GM15510 (cell line): Measurements from ENCODE around the gene IGFN1.

Experiments
- POLR2A ChIP-seq: IDR thresholded peaks from 3 replicates; pipeline ENCODE4 v1.6.1; 2011; ENCODE audit warnings: borderline replicate concordance; ENCODE audit not compliant: insufficient read length; ENCODE audit errors: extremely low read depth

Gene IGFN1

DNA sequence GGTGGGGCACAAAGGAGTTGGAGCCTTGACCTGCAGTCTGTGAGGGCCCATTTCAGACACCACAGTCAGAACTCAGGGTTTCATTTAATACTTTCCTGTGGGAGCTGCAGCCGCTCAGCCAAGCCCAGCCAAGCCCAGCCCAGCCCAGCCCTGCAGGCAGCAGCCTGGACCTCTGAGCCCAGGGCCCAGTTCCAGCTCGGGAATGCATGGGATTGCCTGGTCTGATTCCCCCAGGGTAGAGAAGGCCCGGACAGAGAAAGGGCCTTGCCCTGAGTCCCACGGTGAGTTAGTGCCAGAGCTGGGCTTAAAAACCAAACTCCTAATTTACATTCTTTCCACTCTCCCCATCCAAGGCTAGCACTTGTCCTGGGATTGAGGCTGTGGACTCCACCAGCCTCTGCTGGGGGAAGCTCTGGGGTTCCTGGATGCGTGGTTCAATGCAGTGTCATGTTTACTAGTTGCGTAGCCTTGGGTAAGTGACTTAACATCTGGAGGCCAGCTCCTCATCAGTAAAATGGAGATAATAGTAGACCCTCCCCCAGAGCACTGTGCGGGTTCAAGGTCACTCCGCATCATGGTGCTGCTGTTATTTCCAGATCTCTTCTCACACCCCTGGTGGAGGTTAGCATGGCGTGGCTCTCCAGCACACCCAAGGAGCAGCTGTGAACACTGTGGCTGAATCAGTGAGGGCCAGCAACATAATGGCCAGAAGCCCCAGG is 63.4 kb downstream of the IGFN1 start:
- no peak for TF ChIP-seq POLR2A

DNA sequence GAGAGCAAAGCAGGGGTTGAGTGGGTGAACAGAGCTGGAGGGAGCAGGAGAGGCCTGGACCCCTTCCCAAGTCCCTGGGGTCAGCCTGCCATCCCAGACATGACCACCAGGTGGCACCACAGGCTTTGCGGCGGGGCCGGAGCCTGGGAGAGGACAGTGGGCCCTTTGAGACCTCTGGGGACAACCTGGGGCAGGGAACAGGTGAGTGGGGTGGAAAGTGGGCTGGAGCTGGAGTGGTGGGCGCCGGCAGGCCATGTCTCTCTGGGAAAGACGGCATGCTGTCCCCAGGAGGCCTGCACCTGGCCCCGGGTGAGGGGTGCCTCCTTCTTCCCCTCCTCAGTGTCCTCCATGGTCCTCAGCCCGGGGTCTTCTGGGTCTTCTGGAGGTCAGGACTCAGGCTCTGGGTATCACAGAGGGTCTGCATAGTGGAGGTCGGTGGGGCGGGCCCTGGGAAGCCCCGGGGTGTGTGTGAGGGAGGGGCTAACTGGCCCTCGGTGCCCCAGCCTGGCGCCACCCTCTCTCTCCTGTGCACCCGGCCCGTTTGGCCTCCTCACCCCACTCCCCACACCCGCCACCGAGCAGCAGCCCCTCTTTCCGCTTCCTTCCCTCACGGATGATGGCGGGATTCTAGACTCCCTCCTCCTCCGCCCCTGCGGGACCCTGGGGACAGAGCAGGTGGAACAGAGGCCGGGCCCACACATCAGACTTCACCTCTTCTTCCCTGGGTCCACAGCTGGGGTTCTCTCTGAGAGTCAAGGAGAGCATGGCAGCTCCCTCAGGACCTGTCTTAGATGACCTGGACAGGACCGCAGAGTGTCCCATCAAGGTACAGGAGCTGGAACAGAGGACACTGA is 64.2 kb downstream of the IGFN1 start:
- TF ChIP-seq POLR2A = no peak

DNA sequence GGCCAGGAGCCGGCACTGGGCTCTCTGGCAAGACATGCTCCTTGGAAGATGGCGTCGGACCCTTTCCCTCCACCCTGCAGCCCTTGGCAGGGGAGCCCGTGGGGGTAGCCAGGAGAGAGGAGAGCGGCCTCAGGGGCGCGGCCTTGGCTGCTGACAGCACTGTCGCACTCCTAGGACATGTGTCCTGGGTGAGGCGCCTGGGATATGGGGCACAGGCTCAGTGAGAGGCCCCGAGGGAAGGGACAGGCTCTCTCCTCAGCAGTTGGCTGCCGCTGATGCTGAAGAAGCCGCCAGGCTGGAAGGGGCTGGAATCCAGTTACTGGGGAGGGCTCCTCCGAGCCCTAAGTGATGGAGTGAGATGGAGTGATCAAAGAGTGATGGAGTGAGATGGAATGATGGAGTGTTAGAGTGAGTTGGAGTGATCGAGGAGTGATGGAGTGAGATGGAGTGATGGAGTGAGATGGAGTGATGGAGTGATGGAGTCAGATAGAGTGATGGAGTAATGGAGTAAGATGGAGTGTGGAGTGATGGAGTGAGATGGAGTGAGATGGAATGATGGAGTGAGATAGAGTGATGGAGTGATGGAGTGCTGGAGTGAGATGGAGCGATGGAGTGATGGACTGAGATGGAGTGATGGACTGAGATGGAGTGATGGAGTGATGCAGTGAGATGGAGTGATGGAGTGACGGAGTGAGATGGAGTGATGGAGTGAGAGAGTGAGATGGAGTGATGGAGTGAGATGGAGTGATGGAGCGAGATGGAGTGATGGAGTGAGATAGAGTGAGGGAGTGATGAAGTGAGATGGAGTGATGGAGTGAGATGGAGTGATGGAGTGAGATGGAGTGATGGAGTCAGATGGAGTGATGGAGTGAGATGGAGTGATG is 65.1 kb downstream of the IGFN1 start:
- no peak for TF ChIP-seq POLR2A

DNA sequence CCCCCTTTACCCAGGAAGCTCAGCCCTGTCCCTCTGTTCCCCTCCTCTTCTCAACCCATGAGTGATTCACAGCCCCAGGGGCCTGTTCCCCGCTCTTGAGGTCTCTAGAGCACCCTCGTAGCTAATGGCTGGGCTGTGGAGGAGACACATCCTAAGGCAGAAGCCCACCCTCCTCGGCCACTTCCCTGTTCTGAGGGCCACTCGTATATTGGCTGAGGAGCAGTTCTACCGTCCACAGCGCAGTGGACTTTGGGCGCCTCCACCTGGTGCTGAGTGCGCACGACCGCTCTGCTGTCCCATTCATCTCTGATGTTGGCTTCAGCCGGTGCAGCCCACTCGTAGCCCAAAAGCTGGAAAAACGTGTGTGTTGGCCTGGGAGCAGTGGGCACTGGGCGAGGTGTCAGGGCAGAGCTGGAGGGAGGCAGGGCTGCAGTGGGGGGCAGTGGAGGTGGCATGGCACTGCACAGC is 68.2 kb downstream of the IGFN1 start:
- no peak for TF ChIP-seq POLR2A

DNA sequence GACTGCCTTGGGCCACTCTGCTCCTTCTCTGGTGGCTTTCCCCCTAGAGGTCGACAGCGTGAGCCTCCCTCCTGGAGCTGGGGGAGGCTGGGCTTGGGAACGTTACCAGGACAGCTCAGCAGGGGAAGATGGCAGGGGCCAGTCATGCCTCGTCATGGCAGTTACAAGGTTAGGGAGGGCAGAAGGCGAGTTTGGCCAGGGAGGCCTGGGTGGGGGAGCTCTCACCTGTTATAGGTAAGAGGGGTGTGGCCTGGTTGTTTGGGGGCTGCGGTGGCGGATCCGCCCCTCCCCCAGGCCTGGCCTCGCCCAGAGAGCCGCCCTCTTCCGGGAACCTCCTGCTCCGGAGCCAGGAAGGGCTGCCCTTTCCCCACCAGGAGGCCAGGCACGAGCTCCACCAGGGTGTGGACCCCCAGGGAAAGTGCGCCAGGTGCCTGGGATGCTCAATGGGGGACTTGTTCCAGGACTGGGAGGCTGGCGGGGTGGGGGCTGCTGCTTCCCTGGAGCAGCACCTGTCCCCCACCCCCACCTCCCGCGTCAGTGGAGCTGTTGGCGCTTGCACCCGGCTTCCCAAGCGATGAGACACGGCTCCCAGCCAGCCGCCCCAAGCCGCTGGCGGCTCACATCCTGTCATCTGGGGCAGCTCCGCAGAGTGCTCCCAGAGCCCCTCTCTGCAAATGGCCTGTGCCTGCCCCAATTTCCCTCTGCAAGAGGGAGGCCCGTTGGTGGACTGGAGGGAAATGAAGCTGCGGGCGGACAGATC is 69.0 kb downstream of the IGFN1 start:
- TF ChIP-seq POLR2A = no peak

DNA sequence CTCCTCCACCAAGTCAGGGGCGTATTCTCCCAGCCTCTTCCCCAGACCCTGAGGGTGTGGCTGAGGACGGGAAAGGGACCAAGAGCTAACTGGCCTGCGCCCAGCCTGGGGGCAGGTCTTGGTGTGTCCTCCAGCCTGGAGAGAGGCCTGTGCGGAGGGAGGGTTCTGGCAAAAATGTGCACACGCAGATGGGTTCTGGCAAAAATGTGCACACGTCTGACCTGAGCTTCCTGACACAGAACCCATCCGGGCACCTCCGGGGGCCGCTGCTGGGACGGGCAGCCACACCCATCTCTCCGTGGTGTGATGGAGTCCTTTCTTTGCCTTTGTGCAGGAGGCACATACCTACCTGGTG is 69.6 kb downstream of the IGFN1 start:
- no peak for TF ChIP-seq POLR2A

DNA sequence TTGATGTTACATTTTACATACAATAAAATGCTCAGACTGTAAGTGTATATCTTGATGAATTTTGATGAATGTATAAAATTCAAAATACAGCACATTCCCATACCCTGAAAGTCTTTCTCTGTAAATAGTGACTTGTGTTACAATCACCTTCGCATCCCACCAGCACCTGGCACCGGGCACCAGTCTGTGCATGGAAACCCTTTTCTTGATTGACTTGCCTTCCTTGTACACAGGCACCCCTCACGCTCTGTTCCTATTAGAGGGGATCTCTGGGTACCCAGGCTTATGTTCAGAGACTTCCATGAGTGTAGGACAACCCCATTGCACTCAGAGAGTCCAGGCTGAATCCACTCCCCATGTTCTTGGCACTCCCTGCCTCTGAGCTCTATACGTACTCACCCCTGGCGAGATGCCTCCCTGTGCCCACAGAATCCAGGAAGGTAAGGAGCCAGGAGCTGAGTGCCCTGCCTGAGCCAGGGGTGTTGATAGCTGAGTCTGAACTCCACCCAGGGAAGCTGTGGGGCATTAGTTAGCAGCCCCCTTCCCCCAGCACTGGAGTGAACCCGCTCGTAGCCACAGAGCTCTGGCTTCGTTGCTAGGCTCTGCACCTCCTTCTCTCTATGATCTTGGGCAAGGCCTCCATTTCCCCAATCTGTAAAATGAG is 70.2 kb downstream of the IGFN1 start:
- no peak for TF ChIP-seq POLR2A

DNA sequence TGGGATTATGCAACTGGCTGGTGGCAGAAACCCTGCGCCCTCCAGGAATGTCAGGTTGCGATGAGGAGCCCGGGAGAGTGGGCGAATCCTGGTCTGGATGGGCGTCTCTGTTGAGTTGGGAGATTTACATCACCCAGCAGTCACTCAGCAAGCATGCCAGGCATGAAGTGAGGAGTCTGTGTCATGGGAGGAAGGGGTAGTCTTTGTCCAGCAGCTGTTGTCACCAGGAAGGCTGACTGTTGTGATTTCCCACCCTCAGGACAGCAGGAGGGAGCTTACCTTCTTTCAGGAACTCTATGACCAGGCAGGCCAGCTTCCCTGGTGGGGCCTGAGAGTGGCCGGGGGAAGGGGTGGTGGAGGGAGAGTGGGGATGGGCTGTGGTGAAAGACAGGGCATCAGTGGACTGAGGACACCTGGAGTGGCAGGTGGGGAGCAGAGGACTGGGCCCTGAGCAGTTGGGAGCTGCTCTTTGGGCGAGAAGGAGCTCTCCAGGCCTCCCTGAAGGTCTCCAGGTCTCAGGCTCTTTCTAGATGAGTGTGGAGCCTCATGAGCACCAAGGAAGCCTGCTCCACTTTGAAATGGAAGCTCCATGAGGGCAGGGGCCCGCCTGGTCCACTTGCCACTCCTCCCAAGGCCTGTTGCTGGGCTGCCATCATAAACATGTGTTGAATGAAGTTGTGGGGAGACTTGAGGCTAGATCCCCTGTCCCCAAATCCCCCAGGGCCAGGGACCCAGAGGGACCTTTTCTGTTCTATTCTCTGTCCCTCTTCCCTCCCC is 71.3 kb downstream of the IGFN1 start:
- TF ChIP-seq POLR2A = no peak

DNA sequence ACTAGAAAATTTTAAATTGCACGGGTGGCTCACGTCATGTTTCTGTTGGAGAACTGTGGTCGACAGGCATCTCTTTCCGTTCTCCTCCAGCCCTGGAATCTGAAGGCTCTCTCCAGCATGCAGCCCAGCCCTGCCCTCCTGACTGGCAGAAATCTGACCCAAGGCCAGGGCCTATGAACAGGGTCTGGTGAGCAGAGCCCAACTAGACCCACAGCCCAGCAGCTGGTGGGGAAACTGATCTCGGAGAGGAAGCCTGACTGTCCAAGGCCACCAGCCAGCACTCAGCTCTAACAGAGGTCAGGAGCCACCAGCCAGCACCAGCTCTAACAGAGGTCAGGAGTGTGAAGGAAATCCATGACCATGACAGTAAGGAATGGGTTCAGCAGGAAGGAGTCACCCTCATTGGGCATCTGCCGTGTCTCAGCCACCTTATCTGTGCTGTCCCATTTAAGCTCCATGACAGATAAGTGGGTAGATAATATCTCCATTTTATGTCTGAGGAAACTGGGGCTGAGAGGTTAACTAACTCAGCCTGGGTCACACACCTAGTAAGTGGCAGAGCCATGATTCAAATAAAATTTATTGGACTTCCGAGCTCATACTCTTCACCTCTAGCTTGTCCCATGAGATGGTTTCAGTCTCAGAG is 72.5 kb downstream of the IGFN1 start:
- no peak for TF ChIP-seq POLR2A

DNA sequence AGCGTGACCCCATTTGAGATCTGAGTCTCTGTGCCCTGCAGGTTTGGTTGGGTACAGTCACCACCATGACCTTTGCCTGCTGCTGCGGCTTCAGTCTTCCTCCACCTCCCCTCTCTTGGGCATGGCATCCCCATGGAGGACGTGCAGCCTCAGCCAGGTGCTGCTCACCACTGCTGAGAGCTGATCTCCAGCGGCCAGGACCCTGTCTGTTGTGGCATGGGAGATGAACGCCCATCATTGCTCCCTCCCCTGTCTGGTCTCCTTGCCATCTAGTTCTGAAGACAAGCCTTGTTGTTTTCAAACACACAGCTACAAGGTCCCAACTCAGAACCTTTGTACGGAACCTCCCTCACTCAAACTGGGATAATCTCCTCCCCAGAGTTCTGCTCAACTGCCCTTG is 73.4 kb downstream of the IGFN1 start:
- no peak for TF ChIP-seq POLR2A

DNA sequence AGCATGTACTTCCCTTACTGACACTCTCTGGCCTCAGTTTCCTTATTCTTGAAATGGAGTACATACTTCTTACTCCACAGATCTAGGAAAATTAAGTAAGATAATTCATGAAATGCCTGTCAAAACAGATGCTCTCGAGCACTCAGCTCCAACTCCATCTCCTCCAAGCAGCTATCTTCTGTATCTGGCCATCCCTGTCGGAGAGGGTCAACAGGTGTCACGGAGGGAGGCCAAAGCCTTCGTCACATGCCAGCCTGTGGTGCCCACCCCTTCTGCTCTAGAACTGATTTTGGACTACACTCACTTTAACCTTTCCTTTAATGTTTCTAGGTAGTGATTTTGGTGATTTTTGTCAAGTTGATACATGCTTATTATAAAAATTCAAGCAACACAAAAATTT is 73.9 kb downstream of the IGFN1 start:
- no peak for TF ChIP-seq POLR2A

DNA sequence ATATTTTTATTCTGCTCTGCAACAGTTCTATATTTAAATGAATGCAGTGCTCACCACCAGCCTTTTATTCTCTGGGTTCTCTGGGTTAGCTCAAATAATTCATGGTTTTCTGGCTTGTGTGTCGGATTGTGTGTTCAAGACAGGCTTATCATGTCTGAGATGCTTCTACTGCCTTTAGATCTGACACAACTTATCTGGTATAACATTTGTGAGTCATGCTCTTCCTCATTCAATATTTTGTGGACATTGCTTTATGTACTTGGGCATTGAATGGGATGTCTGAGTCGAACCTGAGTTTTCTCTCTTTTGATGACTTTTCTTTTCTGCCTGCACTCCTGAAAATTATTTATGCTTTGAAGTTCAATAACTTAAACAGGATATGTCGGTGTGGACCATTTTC is 75.1 kb downstream of the IGFN1 start:
- no peak for TF ChIP-seq POLR2A

DNA sequence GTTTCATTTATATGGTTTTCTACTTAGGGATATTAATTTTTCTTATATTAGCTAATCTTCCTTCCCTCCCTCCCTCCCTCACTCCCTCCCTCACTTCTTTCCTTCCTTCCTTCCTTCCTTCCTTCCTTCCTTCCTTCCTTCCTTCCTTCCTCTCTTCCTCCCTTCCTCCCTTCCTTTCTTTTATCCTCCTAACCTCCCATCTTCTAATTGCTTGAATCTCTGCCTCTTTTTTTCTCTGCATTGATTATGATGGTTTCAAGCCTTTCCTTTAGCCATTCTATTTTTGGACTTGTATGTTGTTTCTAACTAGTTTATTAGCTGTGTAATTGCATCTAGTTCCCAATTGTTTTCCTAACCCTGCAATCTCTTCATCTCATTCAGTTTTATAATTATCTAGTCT is 75.7 kb downstream of the IGFN1 start:
- TF ChIP-seq POLR2A = no peak
